PFSK-1 (cell line): ENCODE measurements around the gene MTHFSD.

Experiments used
- POLR2AphosphoS5 ChIP-seq: IDR thresholded peaks from 2 replicates; pipeline ENCODE4 v1.6.1; 2012; ENCODE audit warnings: low read depth, mild to moderate bottlenecking, control low read depth, low read length, moderate library complexity
- REST ChIP-seq, 2 experiments: IDR thresholded peaks; 2 replicates each; pipeline versions ENCODE4 v1.6.1 to v1.8.0; 2011 to 2012; ENCODE audit warnings: low read depth in 2 of 2, low read length in 2 of 2, control low read depth in 1 of 2, inconsistent platforms in 1 of 2, mild to moderate bottlenecking in 1 of 2, moderate library complexity in 1 of 2; ENCODE audit not compliant: insufficient read depth in 1 of 2
- SIN3A ChIP-seq: IDR thresholded peaks from 2 replicates; pipeline ENCODE4 v1.6.1; 2012; ENCODE audit warnings: mild to moderate bottlenecking, low read length, moderate library complexity, borderline replicate concordance; ENCODE audit not compliant: insufficient read depth

- TF ChIP-seq POLR2AphosphoS5 = peak; percentile 81
- TF ChIP-seq REST (IDR thresholded peaks at IDR 0.05; ENCODE audit: insufficient read depth in 1 of 2, low read depth in 2 of 2, low read length in 2 of 2) = no peak
- TF ChIP-seq SIN3A = no peak
These were observed at the start of gene MTHFSD for GRCh38 chr16:86554917-86555703.
